Neuronal stem cell (in vitro differentiated cells): Measurements from ENCODE around the gene TLR9.
A peak's percentile ranks its signal among the peaks of the same experiment; 100 is the strongest.
"Not testable (repeated sequence)": the region's sequence is repeated elsewhere in the genome, so short reads cannot be mapped to it uniquely, and the experiment has no call there.

Source experiments
- DNase-seq: peaks from one replicate; pipeline ENCODE4 v3.0.0-alpha.2; 2013; ENCODE audit warnings: low spot score
- H2AFZ ChIP-seq: one replicate; pipeline ENCODE4 v1.6.1; 2013; ENCODE audit warnings: mild to moderate bottlenecking, low read length, inconsistent platforms
- H2AK5ac ChIP-seq: 2 replicates; pipeline ENCODE4 v1.6.1; 2013; ENCODE audit warnings: low read depth, mild to moderate bottlenecking, inconsistent platforms, low read length, moderate library complexity, mixed read lengths
- H2BK120ac ChIP-seq: 2 replicates; pipeline ENCODE4 v1.6.1; 2013; ENCODE audit warnings: low read depth, mild to moderate bottlenecking, inconsistent platforms, low read length, moderate library complexity, mixed read lengths
- H2BK12ac ChIP-seq: one replicate; pipeline ENCODE4 v1.6.1; 2013; ENCODE audit warnings: low read length, inconsistent platforms
- H2BK15ac ChIP-seq: 2 replicates; pipeline ENCODE4 v1.6.1; 2013; ENCODE audit warnings: mild to moderate bottlenecking, low read length, inconsistent platforms, mixed read lengths
- H2BK5ac ChIP-seq: one replicate; pipeline ENCODE4 v1.6.1; 2013; ENCODE audit warnings: inconsistent platforms, mild to moderate bottlenecking, low read length, moderate library complexity
- H3K14ac ChIP-seq: one replicate; pipeline ENCODE4 v1.6.1; 2013; ENCODE audit warnings: low read length, inconsistent platforms
- H3K18ac ChIP-seq: 2 replicates; pipeline ENCODE4 v1.6.1; 2013; ENCODE audit warnings: low read length, inconsistent platforms
- H3K23ac ChIP-seq: 2 replicates; pipeline ENCODE4 v1.6.1; 2013; ENCODE audit warnings: low read depth, mild to moderate bottlenecking, mixed read lengths, low read length, inconsistent platforms; ENCODE audit not compliant: poor library complexity
- H3K27ac ChIP-seq: replicated peaks from 3 replicates; pipeline ENCODE4 v1.5.1; 2013; ENCODE audit warnings: low read length, inconsistent platforms
- H3K27me3 ChIP-seq, 3 experiments: 2 replicates each; pipeline ENCODE4 v1.6.1; 2013; ENCODE audit warnings: low read length in 3 of 3, mild to moderate bottlenecking in 2 of 3, inconsistent platforms in 1 of 3, low read depth in 1 of 3, mixed read lengths in 1 of 3, moderate library complexity in 1 of 3; ENCODE audit not compliant: control insufficient read depth in 3 of 3, insufficient read depth in 3 of 3
- H3K36me3 ChIP-seq, 2 donors: replicated peaks in 1 of 2; 2 replicates each; pipeline ENCODE4 v1.6.1; 2013; ENCODE audit warnings: low read length in 2 of 2; ENCODE audit not compliant: control insufficient read depth in 2 of 2, insufficient read depth in 2 of 2
- H3K4ac ChIP-seq: 2 replicates; pipeline ENCODE4 v1.6.1; 2013; ENCODE audit warnings: inconsistent platforms, mild to moderate bottlenecking, low read length, moderate library complexity
- H3K4me1 ChIP-seq, 2 donors: 1 replicate in 1 of 2; 2 replicates in 1 of 2; pipeline ENCODE4 v1.6.1; 2013; ENCODE audit warnings: low read length in 2 of 2, low read depth in 1 of 2; ENCODE audit not compliant: control insufficient read depth in 2 of 2, insufficient read depth in 1 of 2
- H3K4me2 ChIP-seq: one replicate; pipeline ENCODE4 v1.6.1; 2013; ENCODE audit warnings: mild to moderate bottlenecking, low read length, inconsistent platforms; ENCODE audit not compliant: insufficient read depth, poor library complexity, severe bottlenecking
- H3K4me3 ChIP-seq, 2 donors: 2 replicates each; pipeline ENCODE4 v1.5.1; 2013; ENCODE audit warnings: low read length in 2 of 2, mild to moderate bottlenecking in 2 of 2, inconsistent platforms in 1 of 2, moderate library complexity in 1 of 2
- H3K79me1 ChIP-seq: one replicate; pipeline ENCODE4 v1.6.1; 2013; ENCODE audit warnings: low read depth, mild to moderate bottlenecking, inconsistent platforms, low read length, moderate library complexity
- H3K9ac ChIP-seq: one replicate; pipeline ENCODE4 v1.6.1; 2013; ENCODE audit warnings: mild to moderate bottlenecking, low read depth, low read length, inconsistent platforms; ENCODE audit not compliant: poor library complexity
- H3K9me3 ChIP-seq, 2 donors: replicated peaks in 1 of 2; 2 replicates each; pipeline versions ENCODE3 to v1.6.1; 2013; ENCODE audit warnings: low read length in 2 of 2, mild to moderate bottlenecking in 2 of 2, inconsistent platforms in 1 of 2, low read depth in 1 of 2, mixed read lengths in 1 of 2, moderate library complexity in 1 of 2; ENCODE audit not compliant: control insufficient read depth in 2 of 2, insufficient read depth in 1 of 2
- H4K8ac ChIP-seq: one replicate; pipeline ENCODE4 v1.6.1; 2013; ENCODE audit warnings: low read depth, mild to moderate bottlenecking, inconsistent platforms, low read length, moderate library complexity
- H4K91ac ChIP-seq: one replicate; pipeline ENCODE4 v1.6.1; 2013; ENCODE audit warnings: low read length, low read depth, mild to moderate bottlenecking, inconsistent platforms; ENCODE audit not compliant: poor library complexity
- WGBS, 2 donors: extraction: QIAGEN DNeasy Blood & Tissue Kit; methylation state at CpG; one replicate each; pipeline ENCODE4 v1.1.7; 2013; ENCODE audit warnings: missing lambda C conversion rate in 2 of 2, mixed read lengths in 1 of 2; ENCODE audit not compliant: insufficient read length in 2 of 2, insufficient replicate concordance in 1 of 2; ENCODE audit errors: extremely low coverage in 2 of 2; 5-methylcytosine and 5-hydroxymethylcytosine counted together

The TLR9 gene

DNA sequence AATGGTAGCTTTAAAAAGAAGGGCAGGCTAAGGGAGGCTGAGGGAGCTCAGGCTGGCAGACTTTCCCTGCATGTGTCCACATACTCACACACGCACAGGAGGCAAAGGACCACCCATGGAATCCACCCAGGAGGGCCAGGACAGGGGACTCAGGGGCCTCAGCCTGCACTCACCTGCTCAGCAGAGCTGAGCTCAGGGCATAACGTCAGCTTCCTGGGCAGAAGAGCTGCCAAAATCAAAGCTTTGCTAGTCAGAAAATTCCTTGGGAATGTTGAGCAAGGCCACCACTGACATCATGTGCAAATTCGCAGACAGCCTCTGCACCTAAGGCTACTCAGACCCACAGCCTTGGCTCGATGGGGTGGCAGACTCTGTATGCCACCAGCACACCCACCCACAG, 43.9 kb downstream of the TLR9 start:
- Histone ChIP-seq H3K4me3 (no peak overlapping the region), H4K91ac (no peak overlapping the region), H2BK5ac (no peak overlapping the region), H3K18ac (no peak overlapping the region), H2BK15ac (no peak overlapping the region), H3K27me3 (peaks cover 0 to 22% (median 0%) of the 10 kb centered on the region in 3 experiments), H2AFZ (no peak overlapping the region), H3K9me3 (no peaks in the 10 kb centered on the region), H2BK12ac (no peak overlapping the region), H3K36me3 (no peaks in the 10 kb centered on the region), H3K79me1 (no peaks in the 10 kb centered on the region), H3K4ac (no peak overlapping the region), H3K9ac (no peak overlapping the region), H4K8ac (no peak overlapping the region), H3K14ac (peak overlapping the region; percentile 39), H3K4me2 (no peak overlapping the region), H3K23ac (no peak overlapping the region), H2AK5ac (no peak overlapping the region), H3K27ac (no peak overlapping the region), H2BK120ac (no peak overlapping the region), H3K4me1 (peaks cover 0 to under 1% of the 10 kb centered on the region in 2 donors)
- DNase-seq, result no peak
- whole genome bisulfite sequencing, 2 donors, result no CpG with 5 or more reads among the region's 4 CpGs

DNA sequence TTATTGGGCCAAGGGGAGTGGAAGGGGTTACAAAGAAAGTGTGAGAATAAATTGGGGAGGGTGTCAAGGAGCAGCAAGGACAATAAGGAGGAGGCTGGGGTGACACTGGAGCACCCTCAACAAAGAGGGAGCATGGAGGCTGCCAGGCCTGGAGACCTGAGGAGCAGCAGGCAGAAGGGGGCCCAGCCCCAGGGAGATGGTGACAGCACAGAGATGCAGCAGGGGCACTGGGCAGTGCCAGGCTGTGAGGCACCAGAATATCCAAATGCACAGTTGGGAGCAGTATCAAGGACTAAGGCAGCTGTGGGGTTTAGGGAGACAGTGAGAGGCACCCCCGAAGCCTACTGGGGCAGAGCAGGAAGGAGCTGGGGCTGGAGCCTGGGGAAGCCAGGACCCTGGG, 46.9 kb downstream of the TLR9 start:
- Histone ChIP-seq H3K4me2 (no peak overlapping the region), H3K27ac (no peak overlapping the region), H3K4me3 (no peak overlapping the region), H3K27me3 (peaks cover 0 to 25% (median 0%) of the 10 kb centered on the region in 3 experiments), H3K9ac (no peak overlapping the region), H3K9me3 (no peaks in the 10 kb centered on the region), H2BK15ac (no peak overlapping the region), H3K4me1 (peaks cover 0 to 1% of the 10 kb centered on the region in 2 donors), H2BK12ac (no peak overlapping the region), H4K91ac (no peak overlapping the region), H3K36me3 (no peaks in the 10 kb centered on the region), H3K23ac (no peak overlapping the region), H3K18ac (no peak overlapping the region), H2BK5ac (no peak overlapping the region), H2BK120ac (no peak overlapping the region), H3K79me1 (no peaks in the 10 kb centered on the region), H4K8ac (no peak overlapping the region), H3K4ac (no peak overlapping the region), H2AFZ (no peak overlapping the region), H2AK5ac (no peak overlapping the region), H3K14ac (no peak overlapping the region)
- no CpG with 5 or more reads among the region's 1 CpG for WGBS, 2 donors
- no peak for DNase-seq

DNA sequence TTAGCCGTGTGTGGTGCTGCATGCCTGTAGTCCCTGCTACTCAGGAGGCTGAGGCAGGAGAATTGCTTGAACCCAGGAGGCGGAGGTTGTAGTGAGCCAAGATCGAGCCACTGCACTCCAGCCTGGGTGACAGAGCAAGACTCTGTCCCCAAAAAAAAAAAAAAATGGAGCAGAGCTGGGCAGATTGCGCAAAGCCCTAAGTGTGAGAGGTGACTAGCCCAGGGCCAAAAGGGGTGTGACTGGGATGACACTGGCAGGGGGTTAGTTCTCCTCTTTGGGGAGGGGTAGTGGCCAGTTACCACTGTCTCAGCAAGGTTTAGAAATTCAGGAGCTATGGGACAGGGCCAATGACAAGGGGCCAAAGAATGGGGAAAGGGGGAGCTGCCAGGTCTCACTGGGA, 47.3 kb downstream of the TLR9 start:
- H2BK5ac ChIP-seq, H4K91ac ChIP-seq, H3K4ac ChIP-seq, H3K4me2 ChIP-seq, H2BK120ac ChIP-seq, H3K36me3 ChIP-seq, H3K23ac ChIP-seq, H3K27ac ChIP-seq, H3K9ac ChIP-seq, H2BK12ac ChIP-seq, H2BK15ac ChIP-seq, H2AK5ac ChIP-seq, H3K79me1 ChIP-seq, H3K4me3 ChIP-seq, DNase-seq, H3K4me1 ChIP-seq, H3K18ac ChIP-seq, H4K8ac ChIP-seq, H3K14ac ChIP-seq, H2AFZ ChIP-seq, H3K9me3 ChIP-seq: not testable (repeated sequence)
- WGBS, 2 donors, result no CpG with 5 or more reads among the region's 4 CpGs
- H3K27me3 ChIP-seq, result peaks cover 0 to 29% (median 0%) of the 10 kb centered on the region in 3 experiments

DNA sequence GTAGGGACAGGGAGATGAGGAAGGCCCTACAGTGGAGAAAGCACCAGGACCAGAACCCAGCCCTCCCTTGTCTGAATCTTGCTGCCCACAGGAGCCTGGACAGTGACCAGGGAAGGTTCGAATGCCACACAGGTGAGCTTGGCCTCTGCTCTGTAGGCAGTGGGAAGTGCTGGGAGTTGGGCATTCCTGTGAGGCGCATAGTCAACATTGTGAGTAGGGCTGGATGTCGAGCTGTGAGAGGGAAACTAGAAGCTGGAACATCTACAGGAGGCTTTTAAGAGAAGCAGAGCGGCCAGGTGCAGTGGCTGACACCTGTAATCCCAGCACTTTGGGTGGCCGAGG, 47.8 kb downstream of the TLR9 start:
- no peak overlapping the region for H2BK120ac ChIP-seq
- H2BK15ac ChIP-seq, result no peak overlapping the region
- H2AFZ ChIP-seq, result no peak overlapping the region
- no peak for DNase-seq
- H3K4me2 ChIP-seq, result no peak overlapping the region
- no peaks in the 10 kb centered on the region for H3K79me1 ChIP-seq
- H2BK12ac ChIP-seq, result no peak overlapping the region
- no peak overlapping the region for H3K4me3 ChIP-seq
- no peak overlapping the region for H4K91ac ChIP-seq
- H3K4ac ChIP-seq, result no peak overlapping the region
- H2AK5ac ChIP-seq, result no peak overlapping the region
- no peak overlapping the region for H3K27ac ChIP-seq
- H3K4me1 ChIP-seq, result peaks cover 0 to 1% of the 10 kb centered on the region in 2 donors
- no CpG with 5 or more reads among the region's 5 CpGs for WGBS, 2 donors
- H4K8ac ChIP-seq, result no peak overlapping the region
- no peak overlapping the region for H3K23ac ChIP-seq
- no peak overlapping the region for H2BK5ac ChIP-seq
- no peak overlapping the region for H3K9ac ChIP-seq
- no peaks in the 10 kb centered on the region for H3K9me3 ChIP-seq
- H3K36me3 ChIP-seq, result no peaks in the 10 kb centered on the region
- no peak overlapping the region for H3K18ac ChIP-seq
- H3K14ac ChIP-seq, result no peak overlapping the region
- peaks cover 0 to 32% (median 0%) of the 10 kb centered on the region in 3 experiments for H3K27me3 ChIP-seq
